Activated CD4-positive, alpha-beta T cell treated with anti-CD3 and anti-CD28 coated beads for 1 hour (primary cell): ENCODE results near the gene PLXDC2.

ENCODE experiments used
- DNase-seq: peaks from one replicate; pipeline ENCODE4 v3.0.0-alpha.2; 2020

The PLXDC2 gene

GRCh38 chr10:19817231-19817933, 1.1 kb downstream of the PLXDC2 start:
- DNase-seq: no peak

GRCh38 chr10:19818876-19819275, 2.6 kb downstream of the PLXDC2 start:
- DNase-seq: no peak

- DNase-seq: no peak
Measured at GRCh38 chr10:19819419-19820033, 3.3 kb downstream of the PLXDC2 start.

GRCh38 chr10:19824381-19825342, 8.4 kb downstream of the PLXDC2 start:
- no peak for DNase-seq

GRCh38 chr10:19825700-19826099, 9.5 kb downstream of the PLXDC2 start:
- DNase-seq: no peak

GRCh38 chr10:19826712-19827111, 10.5 kb downstream of the PLXDC2 start:
- DNase-seq: no peak

- no peak for DNase-seq
Measured at GRCh38 chr10:19828278-19829049, 12.2 kb downstream of the PLXDC2 start.

- no peak for DNase-seq
Measured at GRCh38 chr10:19832699-19833098, 16.5 kb downstream of the PLXDC2 start.

GRCh38 chr10:19833170-19833824, 17.1 kb downstream of the PLXDC2 start:
- DNase-seq: no peak

GRCh38 chr10:19835952-19836351, 19.7 kb downstream of the PLXDC2 start:
- no peak for DNase-seq

GRCh38 chr10:19839090-19839489, 22.9 kb downstream of the PLXDC2 start:
- DNase-seq: no peak

GRCh38 chr10:19839552-19839951, 23.3 kb downstream of the PLXDC2 start:
- no peak for DNase-seq

GRCh38 chr10:19840776-19841175, 24.5 kb downstream of the PLXDC2 start:
- no peak for DNase-seq

- DNase-seq: no peak
Measured at GRCh38 chr10:19843487-19843886, 27.3 kb downstream of the PLXDC2 start.

- DNase-seq: no peak
Measured at GRCh38 chr10:19845503-19846368, 29.5 kb downstream of the PLXDC2 start.

- DNase-seq: no peak
Measured at GRCh38 chr10:19847321-19847720, 31.1 kb downstream of the PLXDC2 start.

GRCh38 chr10:19848226-19848985, 32.2 kb downstream of the PLXDC2 start:
- DNase-seq: no peak

GRCh38 chr10:19853831-19854230, 37.6 kb downstream of the PLXDC2 start:
- no peak for DNase-seq

GRCh38 chr10:19857876-19858275, 41.6 kb downstream of the PLXDC2 start:
- no peak for DNase-seq

- DNase-seq: no peak
Measured at GRCh38 chr10:19860107-19860506, 43.9 kb downstream of the PLXDC2 start.
